HG02588 (cell line): ENCODE results near the gene UTP4.

Experiments
- ATAC-seq: cut with Tn5 transposase; IDR thresholded peaks from one replicate; pipeline ENCODE4 v1.9.1; 2021; ENCODE audit warnings: mild to moderate bottlenecking, moderate library complexity; ENCODE audit not compliant: unreplicated experiment

UTP4 gene

DNA sequence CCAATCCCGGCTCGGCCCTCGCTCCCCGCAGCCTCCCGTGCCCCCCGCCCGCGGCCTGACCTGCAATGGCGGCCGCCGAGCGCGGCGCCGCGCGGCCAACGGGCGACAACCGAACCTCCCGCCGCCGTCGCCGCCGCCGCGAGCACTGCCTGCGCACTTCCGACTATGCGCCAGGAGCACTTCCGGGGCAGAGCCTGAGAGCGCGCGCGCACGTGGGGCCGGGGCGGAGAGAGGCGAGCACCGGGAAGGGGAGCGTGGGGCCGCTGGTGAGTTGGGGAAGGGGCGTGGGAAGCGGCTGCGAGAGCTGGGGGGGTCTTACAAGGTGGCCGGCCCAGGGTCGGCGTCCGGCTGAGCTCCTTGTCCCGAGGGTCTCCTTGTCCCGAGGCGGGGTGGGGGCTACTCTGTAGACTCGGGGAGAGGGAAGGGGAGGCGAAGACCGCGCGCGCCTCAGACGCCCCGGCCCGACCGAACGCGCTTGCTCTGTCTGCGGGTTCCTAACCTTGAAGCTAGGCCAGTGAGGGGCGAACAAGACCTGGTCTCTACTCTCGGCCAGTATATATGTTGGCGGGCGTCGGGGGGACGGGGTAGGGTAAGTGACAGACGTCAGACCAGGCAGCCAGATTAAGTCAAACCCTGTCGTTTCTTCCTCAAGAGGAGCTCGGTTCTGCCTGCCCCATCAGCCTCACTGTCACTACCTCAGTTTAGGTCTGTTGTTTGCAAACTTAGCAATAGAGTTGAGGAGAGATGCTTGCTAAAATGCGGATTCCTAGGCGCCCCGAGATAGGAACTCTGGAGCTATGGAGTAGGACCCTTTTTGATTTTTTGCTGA, at the start of gene UTP4, which contains the start of gene CHTF8:
Gene UTP4 (plus strand): TSS at position 226 of the 829 bp plus-strand sequence. CDS start 811 bp downstream, outside the sequence.
Gene CHTF8 (minus strand): TSS at position 165 of the 829 bp plus-strand sequence. CDS start 11,130 bp downstream, outside the sequence.
- ATAC-seq: peak; percentile 91

GRCh38 chr16:69083306-69083941, 49.0 kb upstream of the UTP4 start:
- ATAC-seq: no peak

DNA sequence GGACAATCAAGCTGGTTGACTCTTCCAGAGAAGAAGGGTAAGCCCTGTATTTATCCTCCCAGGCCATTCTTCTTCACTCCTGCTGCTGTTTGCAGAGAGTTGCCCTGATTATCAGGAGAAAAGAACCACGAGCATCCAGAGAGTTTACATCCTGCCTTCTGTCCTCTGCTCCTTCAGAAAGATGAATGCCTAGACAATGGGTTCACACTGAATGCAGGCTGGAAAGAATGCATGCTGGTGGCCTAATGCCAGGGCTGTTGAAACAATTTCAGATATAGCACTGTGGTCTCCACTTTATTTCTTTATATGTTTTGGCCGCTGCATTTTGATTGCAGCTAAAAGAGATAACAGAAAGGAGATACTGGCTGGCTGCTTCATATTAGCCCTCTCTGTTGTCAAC, 48.2 kb upstream of the UTP4 start:
- ATAC-seq: no peak

- no peak for ATAC-seq
Measured at GRCh38 chr16:69085032-69085695, 47.3 kb upstream of the UTP4 start.

DNA sequence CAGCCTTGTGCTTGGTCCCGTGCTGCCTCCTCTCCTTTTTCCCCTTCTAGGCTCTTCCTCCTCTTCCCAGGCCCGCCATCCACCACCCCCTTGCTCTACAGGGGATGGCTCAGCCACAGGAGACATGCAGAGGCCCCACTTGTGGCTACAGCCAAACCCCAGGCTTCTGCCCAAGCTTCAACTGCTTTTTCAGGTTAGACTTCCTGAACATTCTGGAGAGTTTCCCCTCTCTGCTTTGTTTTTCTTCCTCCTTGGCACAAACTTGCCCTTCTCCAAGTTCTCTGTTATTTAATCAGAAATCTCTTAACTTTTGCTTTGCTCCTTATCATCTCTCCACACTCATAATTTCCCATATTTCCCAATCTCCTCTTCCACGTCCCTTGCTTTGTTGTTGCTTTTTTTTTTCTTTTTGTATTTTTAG, 45.3 kb upstream of the UTP4 start:
- ATAC-seq: no peak

GRCh38 chr16:69088684-69089083, 43.8 kb upstream of the UTP4 start:
- no peak for ATAC-seq

- ATAC-seq: no peak
Measured at GRCh38 chr16:69089091-69089910, 43.1 kb upstream of the UTP4 start.

GRCh38 chr16:69093974-69094373, 38.5 kb upstream of the UTP4 start:
- ATAC-seq: no peak

GRCh38 chr16:69094501-69094900, 37.9 kb upstream of the UTP4 start:
- ATAC-seq: no peak

- no peak for ATAC-seq
Measured at GRCh38 chr16:69095193-69095592, 37.3 kb upstream of the UTP4 start.

- no peak for ATAC-seq
Measured at GRCh38 chr16:69100071-69100691, 32.3 kb upstream of the UTP4 start.

GRCh38 chr16:69105501-69106361, 26.7 kb upstream of the UTP4 start, which contains the start of gene HAS3:
Gene HAS3 (plus strand): TSS chr16:69105653. CDS start chr16:69109396, 3,743 bp downstream.
- no peak for ATAC-seq

DNA sequence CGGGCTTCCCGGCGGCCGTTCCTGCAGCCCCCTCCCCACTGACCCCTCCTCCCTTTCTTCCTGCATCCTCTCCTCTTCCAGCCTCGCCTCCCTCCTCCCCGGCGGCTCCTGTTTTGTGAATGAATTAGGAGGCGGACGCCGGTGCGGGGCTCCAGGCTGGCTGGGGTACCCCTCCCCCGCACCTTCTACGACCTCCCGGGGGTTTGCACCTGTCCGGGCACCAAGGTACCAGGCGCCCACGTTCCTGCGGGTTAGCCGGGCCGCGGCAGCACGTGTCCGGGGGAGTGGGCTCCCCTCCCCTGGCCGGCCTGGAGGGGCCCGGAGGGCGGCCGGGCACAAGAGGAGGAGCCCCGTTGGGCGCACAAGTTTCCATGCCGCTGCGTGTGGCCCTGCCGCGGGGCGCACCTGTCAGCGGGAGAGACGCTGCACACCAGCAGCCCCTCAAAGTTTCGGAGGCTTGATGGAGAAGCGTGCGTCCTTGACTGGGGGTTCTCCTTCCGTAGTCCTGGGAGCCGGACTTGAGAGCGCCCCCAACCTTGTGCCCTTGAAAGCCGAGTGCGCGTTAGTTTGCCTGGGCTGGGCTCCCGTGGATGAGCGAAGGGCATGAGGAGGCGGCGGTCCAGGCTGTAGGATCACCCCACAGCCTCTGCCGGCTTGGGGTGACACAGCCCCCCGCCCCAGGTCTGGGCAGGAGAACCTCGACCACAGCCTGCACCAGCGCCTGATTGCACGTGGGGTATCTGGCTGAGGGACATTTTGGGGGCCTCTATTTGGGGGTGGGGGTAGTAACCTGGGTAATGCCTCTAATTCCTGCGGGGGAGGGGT, 25.7 kb upstream of the UTP4 start:
- no peak for ATAC-seq

- no peak for ATAC-seq
Measured at GRCh38 chr16:69107316-69107962, 25.0 kb upstream of the UTP4 start.

- no peak for ATAC-seq
Measured at GRCh38 chr16:69108064-69108904, 24.2 kb upstream of the UTP4 start.

GRCh38 chr16:69108905-69109252, 23.6 kb upstream of the UTP4 start:
- no peak for ATAC-seq
